Left lung (tissue), 10 donors: Measurements from ENCODE around the gene CPLANE1. TPM values are rescaled to one million over a fixed set of nuclear protein-coding genes. Genes with fewer than 3 reads are reported as not detected.

Experiments used
- ATAC-seq: fragments of 200-7000 bp; cut with Tn5 transposase; one replicate; pipeline ENCODE4 v1.9.1; 2020; ENCODE audit warnings: moderate library complexity
- DNase-seq, 4 donors: peaks; one replicate each; pipeline ENCODE4 v3.0.0-alpha.2; 2013 to 2020
- H3K27ac ChIP-seq, 2 donors: fragments of 200-600 bp; sonication (generic) in 1 of 2; one replicate each; pipeline versions ENCODE4 v1.5.0 to v1.8.0; 2020 to 2021
- H3K27me3 ChIP-seq, 2 donors: fragments of 200-600 bp; sonication (generic) in 1 of 2; one replicate each; pipeline versions ENCODE4 v1.5.0 to v1.8.0; 2020 to 2021
- H3K36me3 ChIP-seq, 2 donors: fragments of 200-600 bp; sonication (generic) in 1 of 2; one replicate each; pipeline versions ENCODE4 v1.5.0 to v1.8.0; 2020 to 2021
- H3K4me1 ChIP-seq, 2 donors: fragments of 200-600 bp; one replicate each; pipeline ENCODE4 v1.8.0; 2021
- H3K4me3 ChIP-seq, 2 donors: fragments of 200-600 bp; sonication (generic) in 1 of 2; one replicate each; pipeline versions ENCODE4 v1.5.0 to v1.8.0; 2020 to 2021; ENCODE audit warnings: mild to moderate bottlenecking in 1 of 2
- H3K9me3 ChIP-seq, 2 donors: fragments of 200-600 bp; sonication (generic) in 1 of 2; one replicate each; pipeline versions ENCODE4 v1.5.0 to v1.8.0; 2020 to 2021
- intact Hi-C, 2 donors: fragments of 100-400 bp; cut with DNase I; formaldehyde crosslinking; loops; one replicate each; pipeline versions ENCODE4 v1.11.2 to v1.14.2; 2022
- polyA plus RNA-seq, 6 donors: library from polyadenylated mRNA; unstranded; fragments of 120-200 nt; gene quantifications; one replicate each; pipeline ENCODE4 v1.2.1, GENCODE V29; 2013; ENCODE audit not compliant: insufficient read length in 6 of 6
- total RNA-seq, 2 donors: library from RNA; stranded (reverse); fragmentation: NEBNext Ultra II Directional; extraction: Animal tissue kit (Norgen Biotek cat#: 25700); gene quantifications; one replicate each; pipeline ENCODE4 v1.2.1, GENCODE V29; 2021
- TF ChIP-seq, protein P1 (sequence below), 2 donors: fragments of 200-600 bp; sonication (generic) in 1 of 2; IDR thresholded peaks; one replicate each; pipeline versions ENCODE4 v1.5.0 to v1.8.0; 2021; ENCODE audit warnings: antibody characterized with exemption in 2 of 2
- donor health status: DM: no; HTN: yes; CAD: no.
- donor health status: DM: no; HTN: no; CAD: no.

Gene CPLANE1
- total and polyA plus RNA-seq, 8 donors, result 20.1 to 38.3 (median 34.6) TPM

DNA sequence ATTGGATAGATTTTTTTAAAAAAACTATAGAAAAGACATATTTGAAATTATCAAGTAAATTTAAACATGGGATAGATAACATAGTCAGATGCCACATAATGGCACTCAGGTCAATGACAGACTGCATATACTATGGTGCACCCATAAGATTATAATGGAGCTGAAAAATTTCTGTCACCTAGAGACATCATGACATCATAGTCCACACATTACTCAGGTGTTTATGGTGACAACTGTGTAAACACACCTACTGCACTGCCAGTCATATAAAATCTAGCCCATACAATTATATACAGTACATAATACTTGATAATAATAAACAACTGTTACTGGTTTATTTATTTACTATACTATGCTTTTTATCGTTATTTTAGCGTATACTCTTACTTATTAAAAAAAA lies 58.6 kb downstream of the CPLANE1 start:
- DNase-seq (no peak), ATAC-seq (no peak)
- H3K4me1 ChIP-seq, result no peaks in the 10 kb centered on the region
- no peak overlapping the region for H3K27ac ChIP-seq
- intact Hi-C loops, result no loop called here
- no peak overlapping the region for H3K4me3 ChIP-seq
- TF ChIP-seq, protein P1, sequence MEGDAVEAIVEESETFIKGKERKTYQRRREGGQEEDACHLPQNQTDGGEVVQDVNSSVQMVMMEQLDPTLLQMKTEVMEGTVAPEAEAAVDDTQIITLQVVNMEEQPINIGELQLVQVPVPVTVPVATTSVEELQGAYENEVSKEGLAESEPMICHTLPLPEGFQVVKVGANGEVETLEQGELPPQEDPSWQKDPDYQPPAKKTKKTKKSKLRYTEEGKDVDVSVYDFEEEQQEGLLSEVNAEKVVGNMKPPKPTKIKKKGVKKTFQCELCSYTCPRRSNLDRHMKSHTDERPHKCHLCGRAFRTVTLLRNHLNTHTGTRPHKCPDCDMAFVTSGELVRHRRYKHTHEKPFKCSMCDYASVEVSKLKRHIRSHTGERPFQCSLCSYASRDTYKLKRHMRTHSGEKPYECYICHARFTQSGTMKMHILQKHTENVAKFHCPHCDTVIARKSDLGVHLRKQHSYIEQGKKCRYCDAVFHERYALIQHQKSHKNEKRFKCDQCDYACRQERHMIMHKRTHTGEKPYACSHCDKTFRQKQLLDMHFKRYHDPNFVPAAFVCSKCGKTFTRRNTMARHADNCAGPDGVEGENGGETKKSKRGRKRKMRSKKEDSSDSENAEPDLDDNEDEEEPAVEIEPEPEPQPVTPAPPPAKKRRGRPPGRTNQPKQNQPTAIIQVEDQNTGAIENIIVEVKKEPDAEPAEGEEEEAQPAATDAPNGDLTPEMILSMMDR (IDR thresholded peaks at IDR 0.05), result no peak
- no peaks in the 10 kb centered on the region for H3K9me3 ChIP-seq
- H3K27me3 ChIP-seq, result no peaks in the 10 kb centered on the region
- H3K36me3 ChIP-seq, result peaks cover 0 to 70% of the 10 kb centered on the region in 2 donors

DNA sequence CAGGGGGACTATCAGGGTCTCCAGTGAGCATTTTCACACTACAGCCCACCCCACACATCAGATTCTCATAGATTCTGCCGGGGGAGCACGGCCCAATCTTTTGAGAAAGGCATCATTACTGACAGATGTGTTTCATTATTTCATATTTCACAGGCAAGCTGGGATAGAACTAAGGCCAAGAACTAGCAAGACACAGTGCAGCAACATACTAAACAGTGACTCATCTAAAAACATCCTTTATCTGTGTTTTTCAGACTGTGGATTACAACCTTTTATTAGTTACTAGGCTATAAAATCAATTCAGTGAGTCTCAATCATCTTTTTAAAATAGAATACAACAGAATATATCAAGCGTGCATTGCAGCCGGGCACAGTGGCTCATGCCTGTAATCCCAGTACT lies 59.8 kb downstream of the CPLANE1 start:
- Histone ChIP-seq H3K36me3 (peaks cover 0 to 65% of the 10 kb centered on the region in 2 donors), H3K4me3 (no peak overlapping the region), H3K9me3 (no peaks in the 10 kb centered on the region), H3K27me3 (no peaks in the 10 kb centered on the region), H3K4me1 (no peaks in the 10 kb centered on the region), H3K27ac (no peak overlapping the region)
- intact Hi-C loops, result no loop called here
- DNase-seq (no peak), ATAC-seq (no peak)
- TF ChIP-seq, protein P1 (IDR thresholded peaks at IDR 0.05), result no peak

DNA sequence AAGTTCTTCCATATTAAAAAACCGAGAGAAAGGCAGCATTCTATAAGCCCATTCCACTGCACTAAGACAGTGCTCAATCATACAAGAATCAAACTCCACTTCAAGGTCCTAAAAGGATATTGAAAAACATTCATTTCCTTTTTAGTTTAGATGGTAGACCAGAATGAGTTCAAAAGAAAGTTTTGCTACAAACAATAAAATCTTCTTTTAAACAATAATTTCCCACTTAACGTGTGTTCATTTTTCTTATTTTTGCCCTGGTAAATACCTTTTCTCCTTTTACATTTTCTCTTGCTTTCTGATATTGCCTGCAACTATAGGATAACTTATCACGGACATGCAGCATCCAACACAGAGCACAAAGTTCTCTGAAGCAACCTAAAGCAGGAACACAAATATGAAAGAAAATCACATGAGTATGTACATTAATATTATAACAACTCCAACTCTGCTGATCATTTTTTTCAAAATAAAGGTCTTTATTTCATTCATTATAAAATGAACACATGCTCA lies 61.7 kb downstream of the CPLANE1 start:
- TF ChIP-seq, protein P1 (IDR thresholded peaks at IDR 0.05), result no peak
- H3K4me1 ChIP-seq, result no peaks in the 10 kb centered on the region
- no peak overlapping the region for H3K4me3 ChIP-seq
- ATAC-seq (no peak), DNase-seq (no peak)
- no peak overlapping the region for H3K27ac ChIP-seq
- H3K9me3 ChIP-seq, result no peaks in the 10 kb centered on the region
- peaks cover 0 to 66% of the 10 kb centered on the region in 2 donors for H3K36me3 ChIP-seq
- intact Hi-C loops, result no loop called here
- no peaks in the 10 kb centered on the region for H3K27me3 ChIP-seq

DNA sequence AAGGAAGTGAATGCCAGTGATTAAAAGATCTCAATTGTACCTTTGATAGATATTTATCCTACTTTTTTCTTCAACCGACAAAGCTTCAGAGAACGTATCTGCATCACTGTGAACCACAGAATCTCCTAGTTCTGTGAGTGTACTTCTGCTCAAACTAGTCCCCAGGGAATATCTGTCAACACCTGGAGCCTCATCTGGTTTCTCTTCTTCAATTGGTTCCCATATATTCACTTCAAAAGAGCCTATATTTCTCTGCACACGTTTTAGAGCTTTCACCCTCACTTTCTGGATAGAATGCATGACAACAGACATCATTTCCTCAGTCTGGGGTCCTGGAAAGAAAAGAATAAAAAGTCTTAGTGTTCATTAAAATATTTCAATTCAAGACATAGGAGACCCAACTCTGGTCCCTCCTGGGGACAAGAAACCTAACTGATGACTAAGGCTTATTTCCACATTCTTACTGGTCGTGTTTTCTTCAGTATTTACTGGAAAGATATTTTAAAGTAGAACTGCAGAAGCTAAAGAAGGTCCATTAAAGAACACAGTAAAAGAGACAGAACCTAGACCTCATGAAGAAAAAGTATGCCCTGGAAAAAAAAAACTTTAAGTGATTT lies 64.3 kb downstream of the CPLANE1 start:
- no peak overlapping the region for H3K27ac ChIP-seq
- H3K4me3 ChIP-seq, result no peak overlapping the region
- no peaks in the 10 kb centered on the region for H3K4me1 ChIP-seq
- H3K27me3 ChIP-seq, result no peaks in the 10 kb centered on the region
- no peaks in the 10 kb centered on the region for H3K9me3 ChIP-seq
- ATAC-seq (no peak), DNase-seq (no peak)
- intact Hi-C loops, result no loop called here
- peaks cover 0 to 58% of the 10 kb centered on the region in 2 donors for H3K36me3 ChIP-seq
- TF ChIP-seq, protein P1 (IDR thresholded peaks at IDR 0.05), result no peak

DNA sequence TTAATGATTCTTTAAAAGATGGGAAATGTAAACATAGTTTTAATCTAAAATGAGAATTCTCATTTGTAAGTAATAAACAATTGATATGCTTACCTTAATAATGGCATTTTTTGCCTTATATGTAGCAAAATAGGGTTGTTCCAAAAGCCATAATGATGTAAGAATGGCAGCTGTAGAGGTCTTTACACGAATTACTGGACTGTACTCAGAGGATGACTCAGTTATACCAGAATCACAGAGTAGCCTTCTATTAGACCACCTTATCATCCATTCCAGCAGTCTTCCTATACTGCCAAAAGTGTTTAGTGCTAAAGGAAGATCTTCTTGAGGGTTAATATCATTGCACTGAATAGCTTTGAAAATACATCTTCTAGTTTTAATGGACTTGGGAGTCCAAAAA lies 66.5 kb downstream of the CPLANE1 start:
- ATAC-seq (no peak), DNase-seq (no peak)
- Histone ChIP-seq H3K27ac (no peak overlapping the region), H3K4me3 (no peak overlapping the region), H3K36me3 (peaks cover 0 to 62% of the 10 kb centered on the region in 2 donors), H3K27me3 (no peaks in the 10 kb centered on the region), H3K9me3 (no peaks in the 10 kb centered on the region), H3K4me1 (no peaks in the 10 kb centered on the region)
- intact Hi-C loops, result no loop called here
- TF ChIP-seq, protein P1 (IDR thresholded peaks at IDR 0.05), result no peak
